ENCODE data around the gene TTC4.
A peak's percentile ranks its signal among the peaks of the same experiment; 100 is the strongest.

Gene TTC4

GRCh38 chr1:54715493-54716298, at the start of gene TTC4:
Gene TTC4, plus strand, starts transcription at chr1:54715861. Its CDS starts 48 bp downstream, at chr1:54715909.
- peak; percentile 75 to 76 for DNase-seq (ENCODE audit: low read depth in 2 of 2)

- no peak for DNase-seq (ENCODE audit: low read depth in 2 of 2)
Observed at GRCh38 chr1:54666333-54666732, 49.3 kb upstream of the TTC4 start.

- DNase-seq (ENCODE audit: low read depth in 2 of 2) = no peak
Observed at GRCh38 chr1:54667797-54668196, 47.9 kb upstream of the TTC4 start.

- no peak for DNase-seq (ENCODE audit: low read depth in 2 of 2)
Observed at GRCh38 chr1:54668567-54668966, 47.1 kb upstream of the TTC4 start.

GRCh38 chr1:54671985-54672608, 43.6 kb upstream of the TTC4 start:
- peak; percentile 48 to 55 for DNase-seq (ENCODE audit: low read depth in 2 of 2)

GRCh38 chr1:54678776-54679643, 36.7 kb upstream of the TTC4 start:
- DNase-seq (ENCODE audit: low read depth in 2 of 2) = no peak

GRCh38 chr1:54679706-54680105, 36.0 kb upstream of the TTC4 start:
- DNase-seq (ENCODE audit: low read depth in 2 of 2) = no peak

- no peak for DNase-seq (ENCODE audit: low read depth in 2 of 2)
Observed at GRCh38 chr1:54680387-54680786, 35.3 kb upstream of the TTC4 start.

- no peak for DNase-seq (ENCODE audit: low read depth in 2 of 2)
Observed at GRCh38 chr1:54681358-54681757, 34.3 kb upstream of the TTC4 start.

GRCh38 chr1:54683453-54683852, 32.2 kb upstream of the TTC4 start:
- DNase-seq (ENCODE audit: low read depth in 2 of 2) = no peak

- no peak for DNase-seq (ENCODE audit: low read depth in 2 of 2)
Observed at GRCh38 chr1:54685335-54685905, 30.2 kb upstream of the TTC4 start.

GRCh38 chr1:54686155-54686554, 29.5 kb upstream of the TTC4 start:
- no peak for DNase-seq (ENCODE audit: low read depth in 2 of 2)

GRCh38 chr1:54694771-54695170, 20.9 kb upstream of the TTC4 start:
- no peak for DNase-seq (ENCODE audit: low read depth in 2 of 2)

- DNase-seq (ENCODE audit: low read depth in 2 of 2) = no peak
Observed at GRCh38 chr1:54695221-54695620, 20.4 kb upstream of the TTC4 start.

- DNase-seq (ENCODE audit: low read depth in 2 of 2) = no peak
Observed at GRCh38 chr1:54695764-54696163, 19.9 kb upstream of the TTC4 start.

- DNase-seq (ENCODE audit: low read depth in 2 of 2) = no peak
Observed at GRCh38 chr1:54696262-54696661, 19.4 kb upstream of the TTC4 start.

GRCh38 chr1:54697896-54698295, 17.8 kb upstream of the TTC4 start:
- DNase-seq (ENCODE audit: low read depth in 2 of 2) = no peak

GRCh38 chr1:54698346-54698745, 17.3 kb upstream of the TTC4 start:
- no peak for DNase-seq (ENCODE audit: low read depth in 2 of 2)

- no peak for DNase-seq (ENCODE audit: low read depth in 2 of 2)
Observed at GRCh38 chr1:54699936-54700525, 15.6 kb upstream of the TTC4 start.

- no peak for DNase-seq (ENCODE audit: low read depth in 2 of 2)
Observed at GRCh38 chr1:54701066-54701465, 14.6 kb upstream of the TTC4 start.

GRCh38 chr1:54701996-54702395, 13.7 kb upstream of the TTC4 start:
- DNase-seq (ENCODE audit: low read depth in 2 of 2) = no peak

- no peak for DNase-seq (ENCODE audit: low read depth in 2 of 2)
Observed at GRCh38 chr1:54703471-54703870, 12.2 kb upstream of the TTC4 start.

Data from stimulated activated CD8-positive, alpha-beta memory T cell treated with anti-CD3 and anti-CD28 coated beads, Interleukin-15, amount 100 ng/mL, for 48 hours (primary cell).